HL-60 (cell line): ENCODE results near the gene KANTR.

Experiments
- GABPA ChIP-seq: IDR thresholded peaks from 2 replicates; pipeline ENCODE4 v1.6.1; 2012; ENCODE audit warnings: low read depth
- POLR2AphosphoS5 ChIP-seq: IDR thresholded peaks from 2 replicates; pipeline ENCODE4 v1.6.1; 2012; ENCODE audit warnings: low read depth
- TF ChIP-seq, protein P1 (sequence below): IDR thresholded peaks from one replicate; pipeline ENCODE4 v1.5.1; 2011; ENCODE audit warnings: low read length, control low read depth, inconsistent platforms; ENCODE audit not compliant: insufficient read depth

- TF ChIP-seq POLR2AphosphoS5 = no peak
- TF ChIP-seq, protein P1, sequence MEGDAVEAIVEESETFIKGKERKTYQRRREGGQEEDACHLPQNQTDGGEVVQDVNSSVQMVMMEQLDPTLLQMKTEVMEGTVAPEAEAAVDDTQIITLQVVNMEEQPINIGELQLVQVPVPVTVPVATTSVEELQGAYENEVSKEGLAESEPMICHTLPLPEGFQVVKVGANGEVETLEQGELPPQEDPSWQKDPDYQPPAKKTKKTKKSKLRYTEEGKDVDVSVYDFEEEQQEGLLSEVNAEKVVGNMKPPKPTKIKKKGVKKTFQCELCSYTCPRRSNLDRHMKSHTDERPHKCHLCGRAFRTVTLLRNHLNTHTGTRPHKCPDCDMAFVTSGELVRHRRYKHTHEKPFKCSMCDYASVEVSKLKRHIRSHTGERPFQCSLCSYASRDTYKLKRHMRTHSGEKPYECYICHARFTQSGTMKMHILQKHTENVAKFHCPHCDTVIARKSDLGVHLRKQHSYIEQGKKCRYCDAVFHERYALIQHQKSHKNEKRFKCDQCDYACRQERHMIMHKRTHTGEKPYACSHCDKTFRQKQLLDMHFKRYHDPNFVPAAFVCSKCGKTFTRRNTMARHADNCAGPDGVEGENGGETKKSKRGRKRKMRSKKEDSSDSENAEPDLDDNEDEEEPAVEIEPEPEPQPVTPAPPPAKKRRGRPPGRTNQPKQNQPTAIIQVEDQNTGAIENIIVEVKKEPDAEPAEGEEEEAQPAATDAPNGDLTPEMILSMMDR = no peak
- no peak for TF ChIP-seq GABPA
Measured at GRCh38 chrX:53159184-53159583, 65.2 kb downstream of the KANTR start.
